A549 (cell line): Measurements from ENCODE around the gene KATNIP.

Source experiments
- CHD4 ChIP-seq: fragments of 200-600 bp; sonication (generic); IDR thresholded peaks from 2 replicates; pipeline ENCODE4 v1.6.1; 2016; ENCODE audit warnings: antibody characterized with exemption, mild to moderate bottlenecking, borderline replicate concordance
- SMC3 ChIP-seq: fragments of >200 bp; sonication (Bioruptor Twin); formaldehyde crosslinking; IDR thresholded peaks from 3 replicates; pipeline ENCODE4 v1.6.1; 2018; ENCODE audit warnings: inconsistent platforms
- TF ChIP-seq, protein P1 (sequence below): fragments of >200 bp; sonication (Bioruptor Twin); formaldehyde crosslinking; IDR thresholded peaks from 3 replicates; pipeline ENCODE4 v1.5.1; 2016

DNA sequence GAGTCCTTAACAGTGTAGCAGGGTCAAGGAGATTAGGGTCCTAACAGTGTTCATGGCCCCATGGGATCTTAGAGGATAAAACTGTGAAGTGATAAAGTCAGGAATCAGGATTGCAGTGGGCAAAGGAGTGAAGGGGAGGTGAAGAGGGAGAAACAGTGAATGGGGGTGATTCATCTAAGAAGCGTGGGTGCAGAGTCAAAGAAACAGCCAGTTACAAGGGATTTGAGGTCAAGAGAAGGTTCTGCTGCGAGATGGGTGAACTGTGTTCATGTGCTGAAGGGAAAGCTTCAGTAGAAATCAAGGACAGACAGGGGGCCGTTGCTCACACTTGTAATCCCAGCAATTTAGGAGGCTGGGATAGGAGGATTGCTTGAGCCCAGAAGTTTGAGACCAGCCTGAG lies 6.1 kb upstream of the KATNIP start:
- no peak for TF ChIP-seq CHD4
- TF ChIP-seq SMC3: no peak
- TF ChIP-seq, protein P1, sequence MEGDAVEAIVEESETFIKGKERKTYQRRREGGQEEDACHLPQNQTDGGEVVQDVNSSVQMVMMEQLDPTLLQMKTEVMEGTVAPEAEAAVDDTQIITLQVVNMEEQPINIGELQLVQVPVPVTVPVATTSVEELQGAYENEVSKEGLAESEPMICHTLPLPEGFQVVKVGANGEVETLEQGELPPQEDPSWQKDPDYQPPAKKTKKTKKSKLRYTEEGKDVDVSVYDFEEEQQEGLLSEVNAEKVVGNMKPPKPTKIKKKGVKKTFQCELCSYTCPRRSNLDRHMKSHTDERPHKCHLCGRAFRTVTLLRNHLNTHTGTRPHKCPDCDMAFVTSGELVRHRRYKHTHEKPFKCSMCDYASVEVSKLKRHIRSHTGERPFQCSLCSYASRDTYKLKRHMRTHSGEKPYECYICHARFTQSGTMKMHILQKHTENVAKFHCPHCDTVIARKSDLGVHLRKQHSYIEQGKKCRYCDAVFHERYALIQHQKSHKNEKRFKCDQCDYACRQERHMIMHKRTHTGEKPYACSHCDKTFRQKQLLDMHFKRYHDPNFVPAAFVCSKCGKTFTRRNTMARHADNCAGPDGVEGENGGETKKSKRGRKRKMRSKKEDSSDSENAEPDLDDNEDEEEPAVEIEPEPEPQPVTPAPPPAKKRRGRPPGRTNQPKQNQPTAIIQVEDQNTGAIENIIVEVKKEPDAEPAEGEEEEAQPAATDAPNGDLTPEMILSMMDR: no peak
